Stimulated activated CD4-positive, alpha-beta T cell treated with anti-CD3 and anti-CD28 coated beads, Interleukin-12 subunit alpha, Interleukin-12 subunit beta, amount 100 ng/mL, for 4 hours (primary cell): Measurements from ENCODE around the gene CEP112.

Source experiments
- DNase-seq: peaks from one replicate; pipeline ENCODE4 v3.0.0-alpha.2; 2020

Gene CEP112

DNA sequence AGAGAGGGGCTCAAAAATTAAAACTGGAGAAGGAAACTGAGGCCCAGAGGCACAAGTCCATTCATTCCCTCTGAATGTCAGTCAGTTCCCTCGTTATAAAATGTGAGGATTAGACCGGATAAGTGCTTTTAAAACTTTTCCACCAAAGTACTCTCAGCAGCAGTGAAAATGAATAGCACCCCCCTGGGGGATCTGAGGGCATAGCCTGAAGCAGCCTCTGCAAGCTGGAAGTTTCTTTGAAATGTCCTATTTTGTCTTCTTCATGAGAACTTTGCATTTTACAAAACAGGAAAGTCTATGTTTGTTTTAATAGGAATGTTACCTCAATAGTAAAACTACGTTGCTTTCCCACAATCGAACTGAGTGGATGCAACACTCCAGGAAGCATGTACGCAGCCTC is 273.0 kb downstream of the CEP112 start:
- DNase-seq = no peak

DNA sequence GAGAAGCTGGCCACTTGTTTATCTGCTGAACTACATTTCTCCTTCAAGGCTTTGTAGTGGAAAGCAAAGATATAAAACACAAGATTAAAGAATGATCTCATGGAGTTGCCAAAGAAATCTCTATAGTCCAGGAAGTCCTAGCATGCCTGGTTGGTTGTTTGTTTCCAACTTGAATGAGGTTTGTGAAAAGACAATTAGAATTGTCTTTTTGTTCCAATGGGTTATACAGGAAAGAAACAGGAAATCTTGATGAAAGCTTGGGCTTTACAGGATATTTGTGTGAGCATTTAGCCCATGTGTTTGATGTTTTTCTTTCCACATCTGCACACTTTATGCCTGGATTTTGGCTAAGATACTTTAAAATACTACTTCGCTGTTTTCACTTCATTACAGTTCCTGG is 273.4 kb downstream of the CEP112 start:
- no peak for DNase-seq

GRCh38 chr17:65917560-65917959 is 274.4 kb downstream of the CEP112 start:
- DNase-seq = no peak

DNA sequence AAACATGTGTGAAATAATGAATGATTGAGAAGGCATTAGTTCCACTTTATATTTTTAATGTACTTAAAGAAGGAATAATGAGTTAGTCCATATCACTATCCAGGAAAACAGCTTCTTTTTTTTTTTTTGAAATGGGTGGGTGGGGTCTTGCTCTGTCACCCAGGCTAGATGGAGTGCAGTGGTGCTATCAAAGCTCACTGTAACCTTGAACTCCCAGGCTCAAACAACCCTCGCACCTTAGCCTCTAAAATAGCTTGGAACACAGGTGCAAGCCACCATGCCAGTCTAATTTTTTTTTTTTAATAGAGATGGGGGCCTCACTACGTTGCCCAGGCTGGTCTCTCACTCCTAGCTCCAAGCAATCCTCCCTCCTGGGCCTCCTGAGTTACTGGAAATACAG is 275.5 kb downstream of the CEP112 start:
- no peak for DNase-seq

GRCh38 chr17:65914784-65915342 is 277.1 kb downstream of the CEP112 start:
- no peak for DNase-seq

DNA sequence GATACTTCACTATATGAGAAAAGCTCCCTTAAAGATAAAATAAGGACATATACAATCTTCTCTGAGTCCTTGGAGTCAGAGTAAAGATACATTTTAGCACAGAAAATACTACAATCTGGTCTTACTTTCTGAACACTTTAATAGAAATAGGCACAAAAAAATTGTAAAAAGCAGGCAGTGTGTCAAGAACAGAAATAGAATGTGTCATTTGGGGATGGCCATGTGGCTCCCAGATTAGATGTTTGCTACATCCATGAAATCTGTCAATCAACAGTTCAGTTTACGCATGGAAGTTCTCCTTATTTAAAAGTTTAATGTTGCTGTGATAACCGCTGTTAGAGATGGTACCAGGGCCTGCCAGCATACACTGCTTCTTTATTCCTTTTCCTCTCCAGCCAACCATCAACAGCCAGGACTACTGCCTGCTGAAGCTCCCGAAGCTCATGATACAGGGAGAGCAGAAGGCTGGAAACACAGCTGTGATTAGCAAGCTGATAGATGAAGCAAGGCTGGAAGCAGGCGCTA is 278.5 kb downstream of the CEP112 start:
- no peak for DNase-seq

GRCh38 chr17:65910836-65911235 is 281.1 kb downstream of the CEP112 start:
- no peak for DNase-seq

DNA sequence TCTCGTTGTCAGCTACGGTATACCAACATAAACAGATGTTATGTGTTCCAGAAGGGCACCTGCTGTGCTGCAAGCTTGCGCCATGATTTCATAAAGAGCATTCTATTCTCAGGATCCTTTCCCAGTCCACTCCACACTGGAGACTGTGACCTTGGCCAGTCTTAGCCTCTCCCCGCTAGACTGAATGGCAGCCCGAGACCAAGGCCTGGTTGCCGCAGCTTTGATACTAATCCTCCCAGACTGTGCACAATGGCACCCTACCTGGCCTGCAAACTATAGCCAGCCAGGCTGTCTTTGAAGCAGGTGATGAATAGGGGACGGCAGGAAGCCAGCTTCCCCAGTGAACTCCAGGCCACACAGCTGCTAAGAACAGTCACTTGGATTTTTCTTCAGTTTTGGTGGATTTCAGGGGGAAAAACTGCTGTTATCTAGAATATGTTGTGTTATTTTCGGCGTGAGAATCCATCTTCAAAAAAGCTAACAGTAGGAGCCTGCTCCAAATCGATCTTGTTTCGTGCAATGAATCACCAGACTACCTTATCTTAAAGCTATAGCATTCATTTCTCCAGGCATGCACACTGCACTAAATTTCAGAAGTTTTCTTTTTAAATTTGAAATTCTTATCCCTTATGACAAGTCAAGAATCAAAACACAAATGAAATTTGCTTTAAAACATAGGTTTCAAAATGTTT is 289.0 kb downstream of the CEP112 start:
- no peak for DNase-seq

- DNase-seq = no peak
These were observed 289.8 kb downstream of the CEP112 start for GRCh38 chr17:65902155-65902554.

DNA sequence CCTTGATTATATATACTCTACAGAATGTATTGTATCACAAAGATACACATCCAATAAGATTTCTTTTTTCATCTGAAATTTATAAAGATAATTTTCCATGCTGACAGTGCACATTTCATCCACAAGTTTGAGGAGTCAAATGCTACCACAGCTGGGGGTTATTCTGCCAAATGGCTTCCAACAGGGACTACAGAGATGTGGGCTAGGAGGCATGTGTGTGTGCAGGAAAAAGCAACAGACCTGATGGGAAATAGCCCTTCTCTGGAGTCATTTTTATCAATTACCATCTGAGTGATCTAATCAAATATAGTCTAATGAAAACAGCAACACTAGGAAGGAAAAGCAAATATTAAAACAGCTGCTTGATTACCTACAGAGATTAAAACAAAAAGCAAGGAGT is 290.5 kb downstream of the CEP112 start:
- DNase-seq = no peak

GRCh38 chr17:65900216-65900615 is 291.7 kb downstream of the CEP112 start:
- no peak for DNase-seq

DNA sequence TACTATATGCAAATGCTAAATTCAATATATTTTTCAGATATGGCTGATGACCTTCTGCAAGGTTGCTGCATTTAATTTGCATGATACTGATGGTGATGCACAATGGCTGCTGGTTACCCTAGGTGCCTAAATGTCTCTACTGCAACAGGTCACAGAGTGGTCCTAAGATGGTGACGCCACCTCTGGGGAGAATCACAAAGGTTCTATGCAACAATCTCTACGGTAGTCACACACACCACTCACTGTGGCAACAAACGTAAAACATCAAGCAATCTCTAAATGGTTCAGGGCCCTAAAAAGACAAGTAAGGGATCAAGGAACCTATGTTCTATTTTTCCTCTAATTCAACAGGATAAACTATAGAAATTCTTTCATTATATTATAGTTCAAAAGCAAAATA is 293.3 kb downstream of the CEP112 start:
- no peak for DNase-seq

- DNase-seq = no peak
These were observed 295.0 kb downstream of the CEP112 start for GRCh38 chr17:65896889-65897288.

- no peak for DNase-seq
These were observed 296.0 kb downstream of the CEP112 start for GRCh38 chr17:65895969-65896368.

GRCh38 chr17:65893692-65894279 is 298.1 kb downstream of the CEP112 start:
- no peak for DNase-seq

DNA sequence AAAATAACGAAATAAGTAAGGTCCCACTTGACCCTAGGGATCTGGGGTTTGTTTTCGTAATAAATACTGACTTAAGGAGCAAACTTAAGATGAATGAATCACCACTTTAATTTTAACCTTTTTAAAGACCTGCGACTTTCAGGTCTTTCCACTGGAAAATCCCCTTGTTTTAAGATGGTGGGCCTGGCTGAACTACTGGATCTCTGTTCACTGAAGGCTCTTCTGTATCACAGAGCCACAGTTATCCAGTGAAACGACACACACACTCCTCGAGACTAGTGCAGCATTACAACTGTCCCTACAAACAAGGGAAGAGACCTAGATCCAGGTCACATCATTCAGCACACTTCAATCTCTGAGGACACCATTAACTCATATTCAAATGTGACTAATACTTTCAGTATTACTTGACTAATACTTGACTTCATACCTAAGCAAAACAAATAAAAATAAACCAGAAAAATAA is 299.0 kb downstream of the CEP112 start:
- DNase-seq = no peak

- DNase-seq = no peak
These were observed 300.6 kb downstream of the CEP112 start for GRCh38 chr17:65891231-65891735.

DNA sequence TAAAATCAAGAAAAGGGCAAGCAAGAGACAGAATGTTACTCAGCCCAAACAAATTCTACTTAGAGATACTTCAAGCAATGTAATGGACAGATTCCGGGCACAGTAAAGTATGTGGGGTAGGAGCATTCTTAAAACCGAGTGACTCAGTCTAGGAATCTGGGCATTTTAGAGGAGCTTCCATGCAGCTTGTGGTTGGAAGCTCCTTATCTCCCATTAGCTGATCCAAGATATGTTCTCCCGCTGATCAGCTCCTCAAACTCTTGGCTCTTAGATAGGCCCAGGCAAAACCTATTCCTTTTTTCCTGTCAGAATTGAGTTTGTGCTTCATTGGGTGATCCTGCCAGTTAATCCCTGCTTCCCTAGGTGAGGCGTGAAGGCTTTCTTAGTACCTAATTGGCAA is 303.3 kb downstream of the CEP112 start:
- no peak for DNase-seq

DNA sequence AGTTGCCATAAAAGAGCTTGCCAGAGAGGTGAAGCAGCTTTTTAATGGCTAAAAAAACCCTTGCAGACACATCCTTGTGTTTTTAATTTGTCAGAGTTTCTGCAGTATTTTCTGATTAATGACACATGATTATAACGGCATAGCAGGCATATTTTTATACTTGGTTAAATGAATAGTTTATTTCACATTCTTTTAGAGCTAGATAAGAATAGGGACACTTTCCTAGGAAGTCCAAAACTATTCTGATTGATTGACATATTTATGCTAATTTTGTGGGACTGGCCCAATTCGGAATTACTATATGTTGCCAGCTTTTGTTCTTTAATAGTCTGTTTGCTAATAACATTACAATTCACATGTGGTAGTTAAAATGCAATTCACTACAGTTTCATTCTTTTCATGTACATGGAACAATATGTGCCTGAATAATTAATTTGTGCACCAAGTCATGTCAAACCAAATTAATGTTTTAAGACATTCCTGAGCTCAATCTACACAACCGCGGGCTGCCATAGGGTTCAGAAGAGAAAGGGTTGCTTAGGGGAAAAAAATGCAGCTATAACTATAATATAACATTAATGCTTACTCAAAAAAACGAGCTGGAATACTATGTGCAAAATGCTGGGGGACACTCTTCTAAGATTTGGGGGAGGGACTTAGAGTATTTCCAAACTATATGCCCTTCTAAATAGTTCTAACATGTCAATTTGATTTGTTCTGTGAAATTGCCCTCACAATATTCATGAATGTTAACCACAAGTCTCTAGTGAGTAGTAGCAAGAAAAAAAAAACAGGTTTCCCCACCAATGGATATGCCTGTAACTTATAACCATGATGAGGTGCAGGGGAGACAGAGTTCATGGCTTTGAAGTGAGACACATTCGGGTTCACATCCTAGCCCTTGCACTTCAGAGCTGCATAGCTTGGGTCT is 305.4 kb downstream of the CEP112 start:
- DNase-seq = no peak

- DNase-seq = no peak
These were observed 306.2 kb downstream of the CEP112 start for GRCh38 chr17:65885541-65886312.

DNA sequence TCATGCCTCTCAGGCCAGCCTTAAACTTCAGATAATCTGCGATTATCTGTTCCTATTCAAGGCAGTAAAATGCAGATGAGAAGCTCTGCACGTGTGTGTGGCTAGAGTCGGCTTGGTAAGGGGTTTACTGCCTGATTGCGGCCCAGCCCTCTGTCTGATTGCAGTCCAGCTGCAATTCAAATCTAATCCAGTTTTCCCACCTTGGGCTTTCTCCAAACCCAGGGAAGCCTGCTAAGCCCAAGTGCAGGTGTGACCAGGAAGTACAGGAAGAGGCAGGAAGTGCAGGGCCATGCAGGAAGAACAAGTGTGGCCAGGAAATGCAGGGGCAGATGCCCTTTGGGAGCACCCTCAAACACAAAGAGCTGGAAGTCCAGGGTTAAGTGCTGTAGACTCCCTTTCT is 314.9 kb downstream of the CEP112 start:
- DNase-seq = no peak

DNA sequence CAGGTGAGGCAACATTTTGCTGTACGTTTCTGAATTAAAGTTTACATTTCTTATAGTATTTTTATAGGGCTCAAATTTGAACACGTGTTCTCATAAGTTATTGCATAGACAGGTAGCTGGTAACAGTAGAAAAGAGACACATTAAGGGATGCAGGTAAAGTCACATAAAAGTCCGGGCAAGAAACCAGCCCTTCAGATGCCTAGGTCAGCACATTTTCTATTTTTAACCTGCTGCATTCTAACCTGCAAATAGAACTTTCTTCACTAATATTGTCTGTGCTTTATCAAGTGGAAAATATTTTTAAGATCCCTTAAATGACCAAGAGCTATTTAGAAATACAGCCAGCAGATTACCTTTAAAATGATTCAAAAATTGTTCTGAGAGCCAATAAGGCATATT is 323.1 kb downstream of the CEP112 start:
- DNase-seq = no peak
